ENCODE measurements around the gene TIGD2. TPM values are rescaled to one million over a fixed set of nuclear protein-coding genes. Genes with fewer than 3 reads are reported as not detected.

The TIGD2 gene
- total and polyA plus RNA-seq, 2 of the 13 experiments (the other 11 are each of a cell fraction or from before 2014, with no cell fraction given): 3.1 to 15.5 TPM

- TF ChIP-seq YEATS4 (CRISPR knock-in tag; IDR thresholded peaks at IDR 0.05; ENCODE audit: borderline replicate concordance): peak; percentile 18; the same call in 1 of the 2 replicates
- 0 out of 2 replicates have a peak, but pooled peaks have one; percentile 23 for TF ChIP-seq ZSCAN21 (CRISPR knock-in tag; IDR thresholded peaks at IDR 0.05; ENCODE audit: borderline replicate concordance)
- peak; percentile 86; the same call in 1 of the 2 replicates for TF ChIP-seq KLF9 (CRISPR knock-in tag; IDR thresholded peaks at IDR 0.05; ENCODE audit: low read depth)
- TF ChIP-seq THRA (CRISPR knock-in tag; IDR thresholded peaks at IDR 0.05; ENCODE audit: borderline replicate concordance): peak; percentile 99
- TF ChIP-seq ZBTB21 (CRISPR knock-in tag; IDR thresholded peaks at IDR 0.05): peak; percentile 59; the same call in 1 of the 2 replicates
- no peak for TF ChIP-seq ZFP41 (CRISPR knock-in tag; IDR thresholded peaks at IDR 0.05; ENCODE audit: borderline replicate concordance)
- TF ChIP-seq GATAD2A (CRISPR knock-in tag; IDR thresholded peaks at IDR 0.05): peak; percentile 96
- TF ChIP-seq KLF12 (CRISPR knock-in tag; IDR thresholded peaks at IDR 0.05; ENCODE audit: borderline replicate concordance): 0 out of 2 replicates have a peak, but pooled peaks have one; percentile 6
- TF ChIP-seq NR2F1 (CRISPR knock-in tag; IDR thresholded peaks at IDR 0.05): peak; percentile 60 to 69; a peak in 3 of 4 replicates
- TF ChIP-seq KDM4B (CRISPR knock-in tag; IDR thresholded peaks at IDR 0.05): peak; percentile 69; the same call in 1 of the 2 replicates
- no peak for TF ChIP-seq ZNF431 (CRISPR knock-in tag; IDR thresholded peaks at IDR 0.05; ENCODE audit: borderline replicate concordance, low read depth)
- TF ChIP-seq NR2C2 (CRISPR knock-in tag; IDR thresholded peaks at IDR 0.05; ENCODE audit: borderline replicate concordance): peak; percentile 79
- peak; percentile 91 for TF ChIP-seq HNF4A (CRISPR knock-in tag; IDR thresholded peaks at IDR 0.05)
- TF ChIP-seq MTA1 (CRISPR knock-in tag; IDR thresholded peaks at IDR 0.05; ENCODE audit: borderline replicate concordance): no peak; the same call in 1 of the 2 replicates
- TF ChIP-seq HINFP (CRISPR knock-in tag; IDR thresholded peaks at IDR 0.05; ENCODE audit: low read depth): peak; percentile 65; the same call in 1 of the 2 replicates
- no peak for TF ChIP-seq PREB (CRISPR knock-in tag; IDR thresholded peaks at IDR 0.05)
- peak; percentile 92 for TF ChIP-seq ZNF614 (CRISPR knock-in tag; IDR thresholded peaks at IDR 0.05; ENCODE audit: borderline replicate concordance)
- TF ChIP-seq ZKSCAN5 (CRISPR knock-in tag; IDR thresholded peaks at IDR 0.05): no peak
- peak; percentile 60; the same call in 1 of the 2 replicates for TF ChIP-seq NR2F2 (IDR thresholded peaks at IDR 0.05; ENCODE audit: borderline replicate concordance, low read depth)
- no peak for TF ChIP-seq ZNF138 (CRISPR knock-in tag; IDR thresholded peaks at IDR 0.05; ENCODE audit: low read depth)
- no peak for TF ChIP-seq MXD3 (CRISPR knock-in tag; IDR thresholded peaks at IDR 0.05)
- no peak for TF ChIP-seq THAP7 (CRISPR knock-in tag; IDR thresholded peaks at IDR 0.05)
- no peak for TF ChIP-seq ZNF414 (CRISPR knock-in tag; IDR thresholded peaks at IDR 0.05)
- no peak for TF ChIP-seq MTF1 (CRISPR knock-in tag; IDR thresholded peaks at IDR 0.05)
These were observed 665 bp downstream of the TIGD2 start (continued) for GRCh38 chr4:89111833-89112563.

All from HepG2 (cell line).